Chondrocyte (in vitro differentiated cells): Measurements from ENCODE around the gene PLSCR2. TPM values are rescaled to one million over a fixed set of nuclear protein-coding genes. Genes with fewer than 3 reads are reported as not detected.
"Not testable (repeated sequence)": the region's sequence is repeated elsewhere in the genome, so short reads cannot be mapped to it uniquely, and the experiment has no call there.

Source experiments
- DNase-seq: peaks from one replicate; pipeline ENCODE4 v3.0.0; 2021; ENCODE audit warnings: mixed read lengths, low spot score
- H3K27ac Mint-ChIP-seq: one replicate; pipeline ENCODE4 v1.8.0; 2021; ENCODE audit warnings: mild to moderate bottlenecking, moderate library complexity, mixed read lengths; ENCODE audit not compliant: unreplicated experiment
- H3K27me3 Mint-ChIP-seq: 2 replicates; pipeline ENCODE4 v1.8.0; 2021; ENCODE audit warnings: low read depth, mixed read lengths
- H3K36me3 Mint-ChIP-seq: 2 replicates; pipeline ENCODE4 v1.8.0; 2021; ENCODE audit warnings: low read depth, mixed read lengths
- H3K4me1 Mint-ChIP-seq: 2 replicates; pipeline ENCODE4 v1.8.0; 2021; ENCODE audit warnings: low read depth, mild to moderate bottlenecking, mixed read lengths
- H3K4me3 Mint-ChIP-seq: one replicate; pipeline ENCODE4 v1.8.0; 2021; ENCODE audit warnings: mild to moderate bottlenecking, moderate library complexity, mixed read lengths; ENCODE audit not compliant: unreplicated experiment
- H3K9me3 Mint-ChIP-seq: 2 replicates; pipeline ENCODE4 v1.8.0; 2021; ENCODE audit warnings: low read depth, mixed read lengths
- CTCF ChIP-seq: fragments of 200-600 bp; sonication (generic); IDR thresholded peaks from 2 replicates; pipeline ENCODE4 v1.5.0; 2021; ENCODE audit warnings: antibody characterized with exemption, mild to moderate bottlenecking, moderate library complexity
- total RNA-seq: library from RNA; stranded (reverse); gene quantifications from 3 replicates; pipeline ENCODE4 v1.2.1, GENCODE V29; 2021

Gene PLSCR2
- total RNA-seq, 1 donor from 2014 or later: not detected

- no peak overlapping the region for H3K4me3 Mint-ChIP-seq
- peaks cover 39% of the 10 kb centered on the region for H3K4me1 Mint-ChIP-seq
- H3K27ac Mint-ChIP-seq: no peak overlapping the region
Observed at GRCh38 chr3:146501752-146502151, 32.4 kb upstream of the PLSCR2 start.

GRCh38 chr3:146499701-146500100, 30.3 kb upstream of the PLSCR2 start:
- no peak for DNase-seq
- Mint-ChIP-seq H3K27ac (no peak overlapping the region), H3K9me3 (no peaks in the 10 kb centered on the region), H3K36me3 (no peaks in the 10 kb centered on the region), H3K4me1 (peaks cover 27% of the 10 kb centered on the region), H3K4me3 (no peak overlapping the region), H3K27me3 (no peaks in the 10 kb centered on the region)
- no peak for TF ChIP-seq CTCF

More at GRCh38 chr3:146501752-146502151, 32.4 kb upstream of the PLSCR2 start:
- TF ChIP-seq CTCF: no peak
- DNase-seq: no peak
- Mint-ChIP-seq H3K36me3 (no peaks in the 10 kb centered on the region), H3K27me3 (no peaks in the 10 kb centered on the region), H3K9me3 (no peaks in the 10 kb centered on the region)

GRCh38 chr3:146498002-146498736, 28.8 kb upstream of the PLSCR2 start:
- Mint-ChIP-seq H3K27ac (no peak overlapping the region), H3K9me3 (no peaks in the 10 kb centered on the region)
- DNase-seq: no peak

GRCh38 chr3:146497145-146497843, 27.9 kb upstream of the PLSCR2 start:
- peak; percentile 82 for DNase-seq
- H3K4me1 Mint-ChIP-seq: peaks cover 16% of the 10 kb centered on the region
- H3K9me3 Mint-ChIP-seq, H3K4me3 Mint-ChIP-seq, H3K27ac Mint-ChIP-seq, H3K36me3 Mint-ChIP-seq, H3K27me3 Mint-ChIP-seq: not testable (repeated sequence)

More at GRCh38 chr3:146498002-146498736, 28.8 kb upstream of the PLSCR2 start:
- Mint-ChIP-seq H3K4me3 (no peak overlapping the region), H3K27me3 (no peaks in the 10 kb centered on the region), H3K4me1 (peaks cover 20% of the 10 kb centered on the region), H3K36me3 (no peaks in the 10 kb centered on the region)
- no peak for TF ChIP-seq CTCF

GRCh38 chr3:146496726-146497125, 27.4 kb upstream of the PLSCR2 start:
- Mint-ChIP-seq H3K9me3 (peaks cover 13% of the 10 kb centered on the region), H3K4me3 (no peak overlapping the region), H3K4me1 (peaks cover 19% of the 10 kb centered on the region), H3K27ac (no peak overlapping the region), H3K27me3 (no peaks in the 10 kb centered on the region), H3K36me3 (peaks cover 3% of the 10 kb centered on the region)
- DNase-seq: no peak
- no peak for TF ChIP-seq CTCF
